H54 (cell line): ENCODE results near the gene PPP1R13L.
A peak's percentile ranks its signal among the peaks of the same experiment; 100 is the strongest.
"Not testable (repeated sequence)": the region's sequence is repeated elsewhere in the genome, so short reads cannot be mapped to it uniquely, and the experiment has no call there.

Experiments
- DNase-seq: peaks from one replicate; pipeline ENCODE4 v3.0.0; 2011; ENCODE audit warnings: low spot score, mixed read lengths; ENCODE audit not compliant: insufficient read length
- FAIRE-seq: peaks from 3 replicates; lab custom pipeline; 2011; peaks lifted over from hg19 to GRCh38; lab: Jason Lieb, UNC
- POLR2A ChIP-seq: IDR thresholded peaks from 2 replicates; pipeline ENCODE4 v1.6.1; 2011; ENCODE audit warnings: low read depth, mild to moderate bottlenecking, low read length

PPP1R13L gene

GRCh38 chr19:45442778-45443461, 38.1 kb upstream of the PPP1R13L start:
- FAIRE-seq (no peak), DNase-seq (no peak)
- no peak for TF ChIP-seq POLR2A

GRCh38 chr19:45442408-45442777, 37.5 kb upstream of the PPP1R13L start:
- DNase-seq (no peak), FAIRE-seq (no peak)
- TF ChIP-seq POLR2A, result no peak

- TF ChIP-seq POLR2A, result no peak
- DNase-seq, result no peak
- no peak for FAIRE-seq
Observed at GRCh38 chr19:45440873-45441654, 36.2 kb upstream of the PPP1R13L start.

- DNase-seq, result no peak
- no peak for FAIRE-seq
- TF ChIP-seq POLR2A, result no peak
Observed at GRCh38 chr19:45440259-45440638, 35.4 kb upstream of the PPP1R13L start.

GRCh38 chr19:45439569-45440258, 34.8 kb upstream of the PPP1R13L start:
- TF ChIP-seq POLR2A, result 0 out of 2 replicates have a peak, but pooled peaks have one; percentile 13
- DNase-seq, result no peak
- FAIRE-seq, result no peak

GRCh38 chr19:45439190-45439568, 34.3 kb upstream of the PPP1R13L start:
- DNase-seq (no peak), FAIRE-seq (no peak)
- no peak for TF ChIP-seq POLR2A

- TF ChIP-seq POLR2A, result no peak
- no peak for DNase-seq
- no peak for FAIRE-seq
Observed at GRCh38 chr19:45437328-45437727, 32.5 kb upstream of the PPP1R13L start.

- DNase-seq, FAIRE-seq: not testable (repeated sequence)
Observed at GRCh38 chr19:45432543-45432942, 27.7 kb upstream of the PPP1R13L start.

- not testable (repeated sequence) for FAIRE-seq, DNase-seq
Observed at GRCh38 chr19:45431008-45431407, 26.1 kb upstream of the PPP1R13L start.

- not testable (repeated sequence) for FAIRE-seq, DNase-seq
Observed at GRCh38 chr19:45429896-45430295, 25.0 kb upstream of the PPP1R13L start.

- DNase-seq (no peak), FAIRE-seq (no peak)
- no peak for TF ChIP-seq POLR2A
Observed at GRCh38 chr19:45428384-45429231, 23.7 kb upstream of the PPP1R13L start.

GRCh38 chr19:45424191-45425058, 19.6 kb upstream of the PPP1R13L start:
- FAIRE-seq (peak; percentile 84), DNase-seq (peak; percentile 59)
- peak; percentile 50 for TF ChIP-seq POLR2A

GRCh38 chr19:45423589-45424190, 18.8 kb upstream of the PPP1R13L start, which contains the start of gene ERCC1:
Gene ERCC1, minus strand, starts transcription at chr19:45423917. Its CDS starts 543 bp downstream, at chr19:45423374.
- DNase-seq (peak; percentile 70), FAIRE-seq (peak; percentile 53)
- peak; percentile 31; the same call in 1 of the 2 replicates for TF ChIP-seq POLR2A
